Retinal pigment epithelial cell (primary cell): Measurements from ENCODE around the gene PPP4R1.

Experiments
- DNase-seq: peaks from one replicate; pipeline ENCODE4 v3.0.0-alpha.2; 2010; ENCODE audit warnings: low read depth
- H3K4me3 ChIP-seq: 2 replicates; pipeline ENCODE4 v1.5.1; 2011; ENCODE audit warnings: mild to moderate bottlenecking, low read length, control low read depth, moderate library complexity
- CTCF ChIP-seq: conservative IDR thresholded peaks from 2 replicates; pipeline ENCODE4 v1.5.1; 2011; ENCODE audit warnings: low read depth, low read length, control low read depth, inconsistent platforms

PPP4R1 gene

GRCh38 chr18:9542924-9543323 is 71.4 kb downstream of the PPP4R1 start:
- TF ChIP-seq CTCF, result no peak
- DNase-seq, result no peak
- no peak overlapping the region for H3K4me3 ChIP-seq

GRCh38 chr18:9539938-9540337 is 74.4 kb downstream of the PPP4R1 start:
- no peak overlapping the region for H3K4me3 ChIP-seq
- TF ChIP-seq CTCF, result no peak
- DNase-seq, result no peak

GRCh38 chr18:9539283-9539682 is 75.1 kb downstream of the PPP4R1 start:
- TF ChIP-seq CTCF, result no peak
- no peak overlapping the region for H3K4me3 ChIP-seq
- DNase-seq, result no peak

- DNase-seq, result no peak
- TF ChIP-seq CTCF, result no peak
- no peak overlapping the region for H3K4me3 ChIP-seq
Measured at GRCh38 chr18:9537677-9538076, 76.7 kb downstream of the PPP4R1 start.

GRCh38 chr18:9536354-9537152 is 77.8 kb downstream of the PPP4R1 start:
- no peak for DNase-seq
- no peak for TF ChIP-seq CTCF
- H3K4me3 ChIP-seq, result no peak overlapping the region

- no peak for TF ChIP-seq CTCF
- H3K4me3 ChIP-seq, result no peak overlapping the region
- peak; percentile 8 for DNase-seq
Measured at GRCh38 chr18:9535430-9535991, 78.8 kb downstream of the PPP4R1 start.

GRCh38 chr18:9534844-9535243 is 79.5 kb downstream of the PPP4R1 start:
- no peak for TF ChIP-seq CTCF
- no peak overlapping the region for H3K4me3 ChIP-seq
- DNase-seq, result no peak
